AG10803 (cell line): ENCODE data around the gene CDH23.

Source experiments
- DNase-seq: peaks from one replicate; pipeline ENCODE4 v3.0.0; 2010; ENCODE audit warnings: low read depth
- H3K4me3 ChIP-seq: 2 replicates; pipeline ENCODE4 v1.5.1; 2011; ENCODE audit warnings: mild to moderate bottlenecking, low read length, control low read depth
- TF ChIP-seq, protein P1 (sequence below): conservative IDR thresholded peaks from 2 replicates; pipeline ENCODE4 v1.5.1; 2011; ENCODE audit warnings: mild to moderate bottlenecking, low read length, control low read depth, inconsistent platforms

The CDH23 gene

DNA sequence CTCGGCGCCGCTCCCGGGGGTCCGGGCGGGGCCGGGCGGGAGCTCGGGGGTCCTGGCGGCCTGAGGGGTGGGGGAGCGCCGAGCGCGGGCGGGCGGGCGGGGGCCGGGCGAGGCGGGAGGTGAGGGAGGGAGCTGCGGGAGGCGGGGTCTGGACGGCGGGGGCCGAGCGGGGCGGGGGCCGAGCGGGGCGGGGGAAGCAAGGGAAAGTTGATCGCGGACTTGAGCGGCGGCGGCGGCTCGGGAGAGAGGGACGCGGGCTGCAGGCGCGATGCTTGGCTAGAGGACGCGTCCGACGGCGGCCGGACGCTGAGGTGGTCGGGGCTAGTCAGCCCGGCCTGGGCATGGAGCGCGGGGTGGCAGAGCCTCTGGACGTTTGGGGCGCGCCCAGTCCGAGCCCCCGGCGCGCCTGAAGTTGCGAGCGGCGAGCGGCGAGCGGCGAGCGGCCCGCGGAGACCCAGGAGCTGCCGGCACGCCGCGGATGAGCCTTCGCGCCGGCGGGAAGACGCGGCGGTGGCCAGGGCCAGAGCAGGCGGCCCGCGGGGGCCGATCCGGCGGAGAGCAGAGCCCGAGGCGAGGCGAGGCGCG lies at the start of gene CDH23:
Gene CDH23, plus strand, starts transcription at position 210 of the 585 bp plus-strand sequence. CDS start 42,912 bp downstream, outside the sequence.
- no peak within 1 kb of the TSS for H3K4me3 ChIP-seq
- TF ChIP-seq, protein P1, sequence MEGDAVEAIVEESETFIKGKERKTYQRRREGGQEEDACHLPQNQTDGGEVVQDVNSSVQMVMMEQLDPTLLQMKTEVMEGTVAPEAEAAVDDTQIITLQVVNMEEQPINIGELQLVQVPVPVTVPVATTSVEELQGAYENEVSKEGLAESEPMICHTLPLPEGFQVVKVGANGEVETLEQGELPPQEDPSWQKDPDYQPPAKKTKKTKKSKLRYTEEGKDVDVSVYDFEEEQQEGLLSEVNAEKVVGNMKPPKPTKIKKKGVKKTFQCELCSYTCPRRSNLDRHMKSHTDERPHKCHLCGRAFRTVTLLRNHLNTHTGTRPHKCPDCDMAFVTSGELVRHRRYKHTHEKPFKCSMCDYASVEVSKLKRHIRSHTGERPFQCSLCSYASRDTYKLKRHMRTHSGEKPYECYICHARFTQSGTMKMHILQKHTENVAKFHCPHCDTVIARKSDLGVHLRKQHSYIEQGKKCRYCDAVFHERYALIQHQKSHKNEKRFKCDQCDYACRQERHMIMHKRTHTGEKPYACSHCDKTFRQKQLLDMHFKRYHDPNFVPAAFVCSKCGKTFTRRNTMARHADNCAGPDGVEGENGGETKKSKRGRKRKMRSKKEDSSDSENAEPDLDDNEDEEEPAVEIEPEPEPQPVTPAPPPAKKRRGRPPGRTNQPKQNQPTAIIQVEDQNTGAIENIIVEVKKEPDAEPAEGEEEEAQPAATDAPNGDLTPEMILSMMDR = no peak
- DNase-seq = no peak

DNA sequence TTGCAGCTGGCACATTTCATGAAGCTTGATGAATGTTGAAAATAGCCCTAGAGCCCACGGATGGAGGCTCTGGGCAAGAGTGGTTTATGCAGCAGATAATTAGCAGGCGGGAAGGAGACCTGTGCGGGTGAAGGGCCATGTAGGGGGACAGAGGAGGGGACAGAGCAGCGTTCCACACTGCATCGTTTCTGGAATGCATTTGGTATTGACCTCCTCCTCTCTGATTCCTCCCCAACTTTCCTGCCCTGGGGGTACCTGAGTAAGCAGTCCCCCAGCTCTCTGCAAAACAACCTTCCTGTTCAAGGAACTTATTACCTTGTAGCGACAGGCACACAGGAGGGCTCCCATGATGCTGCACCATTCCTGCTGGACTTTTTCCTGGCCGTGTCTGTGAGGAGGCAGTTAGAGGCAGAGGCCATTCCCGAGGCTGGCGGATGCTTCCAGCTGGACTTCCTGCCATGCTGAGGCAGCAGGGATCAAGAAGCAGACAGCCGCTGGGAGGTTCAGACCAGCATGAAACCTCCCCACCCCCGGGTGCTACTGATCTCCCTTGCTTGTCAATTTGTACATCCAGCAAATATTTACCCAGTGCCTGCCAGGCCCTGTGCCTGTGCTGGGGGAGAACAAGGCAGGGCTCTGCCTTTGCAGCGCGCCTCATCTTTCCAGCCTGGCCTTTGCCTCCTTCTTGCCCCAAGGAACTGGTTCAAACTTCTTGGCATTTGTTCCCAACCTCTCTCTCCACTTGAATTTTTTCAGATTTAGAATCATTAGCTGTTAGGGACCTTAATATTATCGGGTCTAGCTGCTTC lies 48.9 kb upstream of the CDH23 start:
- DNase-seq = no peak
- no peak overlapping the region for H3K4me3 ChIP-seq
- TF ChIP-seq, protein P1 = no peak

DNA sequence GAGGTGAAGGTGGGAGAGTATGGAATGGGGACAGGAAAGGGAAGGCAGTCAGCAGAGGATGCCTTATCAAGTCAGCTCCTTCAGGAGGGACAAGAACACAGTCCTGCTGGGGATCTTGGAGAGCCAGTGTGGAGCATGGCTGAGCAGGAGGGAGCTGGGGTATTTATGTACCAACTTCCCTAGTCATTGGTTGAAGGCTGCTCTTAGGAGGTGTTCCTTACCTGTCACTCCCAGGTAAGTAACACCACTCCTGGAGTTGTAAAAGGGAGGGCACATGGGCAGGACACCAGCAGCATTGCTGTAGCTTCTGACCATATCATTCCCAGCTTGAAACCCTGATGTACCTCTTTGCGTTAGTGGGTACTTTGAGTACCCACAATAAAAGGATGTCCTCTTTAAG lies 47.9 kb upstream of the CDH23 start:
- no peak overlapping the region for H3K4me3 ChIP-seq
- DNase-seq = no peak
- TF ChIP-seq, protein P1 = no peak

DNA sequence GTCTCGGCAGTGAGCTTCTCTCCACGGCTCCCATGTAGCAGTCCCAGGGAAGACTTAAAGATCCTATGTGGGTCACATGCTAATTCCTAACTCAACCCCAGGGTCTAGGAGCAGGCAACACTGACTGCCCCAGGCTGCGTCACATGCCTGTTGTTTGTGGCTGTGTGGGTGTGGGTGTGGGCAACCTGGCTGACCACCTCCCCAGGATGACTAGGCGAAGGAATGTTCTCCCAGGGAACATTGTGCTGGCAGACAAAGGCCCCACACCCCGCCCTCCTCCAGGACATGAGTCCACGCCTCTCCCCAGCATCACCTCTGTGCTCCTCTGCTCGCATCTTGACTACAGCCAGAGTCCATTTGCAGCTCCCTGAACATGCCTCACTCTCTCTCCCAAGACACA lies 47.3 kb upstream of the CDH23 start:
- DNase-seq = no peak
- TF ChIP-seq, protein P1 = no peak
- H3K4me3 ChIP-seq = no peak overlapping the region

DNA sequence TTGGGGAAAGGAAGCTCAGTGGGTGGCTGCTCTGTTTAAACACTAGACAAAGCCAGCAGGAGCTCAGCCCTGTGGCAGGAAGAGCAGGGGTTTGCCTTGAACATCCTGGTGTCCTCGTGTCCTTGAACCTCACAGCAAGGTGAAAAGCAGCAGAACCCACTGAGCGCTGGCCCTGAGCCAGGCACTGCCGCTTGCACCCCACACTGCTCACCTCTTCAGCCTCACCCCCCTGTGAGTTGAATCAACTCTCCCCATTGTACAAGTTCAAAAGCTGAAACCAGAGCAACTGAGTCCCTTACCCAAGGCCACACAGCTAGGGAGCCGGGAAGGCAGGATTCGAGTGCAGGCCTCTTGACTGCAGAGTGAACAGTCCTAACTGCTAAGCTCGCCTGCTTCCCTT lies 45.6 kb upstream of the CDH23 start:
- H3K4me3 ChIP-seq = no peak overlapping the region
- DNase-seq = no peak
- TF ChIP-seq, protein P1 = no peak

DNA sequence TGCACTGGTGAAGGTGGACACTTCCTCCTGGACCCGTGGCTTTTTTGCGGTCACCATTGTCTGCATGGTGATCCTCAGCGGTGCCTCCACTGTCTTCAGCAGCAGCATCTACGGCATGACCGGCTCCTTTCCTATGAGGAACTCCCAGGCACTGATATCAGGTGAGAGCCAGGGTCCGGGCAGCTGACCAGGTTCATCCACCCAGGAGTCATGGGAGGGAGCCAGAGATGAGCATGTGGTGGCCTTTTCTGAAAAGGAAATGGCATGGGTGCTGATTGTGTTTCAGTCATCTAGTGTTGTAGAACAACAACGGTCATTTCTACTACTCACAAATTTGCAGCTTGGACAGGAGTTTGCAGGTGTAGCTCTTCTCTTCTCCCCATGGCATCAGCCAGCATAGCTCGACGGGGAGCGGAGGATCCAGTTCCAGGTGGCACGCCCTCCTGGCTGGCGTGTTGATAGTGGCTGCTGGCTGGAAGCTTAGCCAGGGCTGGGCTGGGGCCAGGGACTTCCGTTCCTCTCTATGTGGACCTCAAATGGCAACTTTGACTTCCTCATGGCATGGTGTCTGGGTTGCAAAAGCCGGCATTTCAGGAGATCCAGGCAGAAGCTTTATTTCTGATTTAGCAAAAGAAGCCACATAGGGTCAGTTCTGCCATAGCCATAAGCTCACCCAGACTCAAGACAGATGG lies 44.9 kb upstream of the CDH23 start:
- DNase-seq = no peak
- TF ChIP-seq, protein P1 = no peak
- H3K4me3 ChIP-seq = no peak overlapping the region
